T-helper 1 cell treated with Interleukin-12 subunit alpha and Interleukin-12 subunit beta and Interleukin-4 antibody, amounts not matched to agents 30 ng/mL and 1 ng/mL, for 36 hours (primary cell): ENCODE data around the gene LONP2. TPM values are rescaled to one million over a fixed set of nuclear protein-coding genes. Genes with fewer than 3 reads are reported as not detected.

Experiments used
- intact Hi-C: fragments of 100-400 bp; cut with micrococcal nuclease; formaldehyde crosslinking; loops from one replicate; pipeline ENCODE4 v1.15.1; 2024
- total RNA-seq: library from RNA; stranded (reverse); gene quantifications from 2 replicates; pipeline ENCODE4 v1.2.3, GENCODE V29; 2022

The LONP2 gene, protein sequence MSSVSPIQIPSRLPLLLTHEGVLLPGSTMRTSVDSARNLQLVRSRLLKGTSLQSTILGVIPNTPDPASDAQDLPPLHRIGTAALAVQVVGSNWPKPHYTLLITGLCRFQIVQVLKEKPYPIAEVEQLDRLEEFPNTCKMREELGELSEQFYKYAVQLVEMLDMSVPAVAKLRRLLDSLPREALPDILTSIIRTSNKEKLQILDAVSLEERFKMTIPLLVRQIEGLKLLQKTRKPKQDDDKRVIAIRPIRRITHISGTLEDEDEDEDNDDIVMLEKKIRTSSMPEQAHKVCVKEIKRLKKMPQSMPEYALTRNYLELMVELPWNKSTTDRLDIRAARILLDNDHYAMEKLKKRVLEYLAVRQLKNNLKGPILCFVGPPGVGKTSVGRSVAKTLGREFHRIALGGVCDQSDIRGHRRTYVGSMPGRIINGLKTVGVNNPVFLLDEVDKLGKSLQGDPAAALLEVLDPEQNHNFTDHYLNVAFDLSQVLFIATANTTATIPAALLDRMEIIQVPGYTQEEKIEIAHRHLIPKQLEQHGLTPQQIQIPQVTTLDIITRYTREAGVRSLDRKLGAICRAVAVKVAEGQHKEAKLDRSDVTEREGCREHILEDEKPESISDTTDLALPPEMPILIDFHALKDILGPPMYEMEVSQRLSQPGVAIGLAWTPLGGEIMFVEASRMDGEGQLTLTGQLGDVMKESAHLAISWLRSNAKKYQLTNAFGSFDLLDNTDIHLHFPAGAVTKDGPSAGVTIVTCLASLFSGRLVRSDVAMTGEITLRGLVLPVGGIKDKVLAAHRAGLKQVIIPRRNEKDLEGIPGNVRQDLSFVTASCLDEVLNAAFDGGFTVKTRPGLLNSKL
- 59.2 and 61.8 TPM in 2 replicates for total RNA-seq

- intact Hi-C loops = loop anchor here (1.0 to 10.0 kb wide), 13 partner anchors 12 to 1555 kb away; partner anchors contain the start of genes NETO2, ORC6, SIAH1 and VPS35
Observed at GRCh38 chr16:48244080-48244862, at the start of gene LONP2. Gene LONP2 (plus strand): TSS chr16:48244300. CDS start chr16:48244389, 89 bp downstream.

GRCh38 chr16:48194828-48195556 lies 49.1 kb upstream of the LONP2 start:
- intact Hi-C loops = no loop called here

GRCh38 chr16:48197294-48197693 lies 46.8 kb upstream of the LONP2 start:
- intact Hi-C loops = no loop called here

DNA sequence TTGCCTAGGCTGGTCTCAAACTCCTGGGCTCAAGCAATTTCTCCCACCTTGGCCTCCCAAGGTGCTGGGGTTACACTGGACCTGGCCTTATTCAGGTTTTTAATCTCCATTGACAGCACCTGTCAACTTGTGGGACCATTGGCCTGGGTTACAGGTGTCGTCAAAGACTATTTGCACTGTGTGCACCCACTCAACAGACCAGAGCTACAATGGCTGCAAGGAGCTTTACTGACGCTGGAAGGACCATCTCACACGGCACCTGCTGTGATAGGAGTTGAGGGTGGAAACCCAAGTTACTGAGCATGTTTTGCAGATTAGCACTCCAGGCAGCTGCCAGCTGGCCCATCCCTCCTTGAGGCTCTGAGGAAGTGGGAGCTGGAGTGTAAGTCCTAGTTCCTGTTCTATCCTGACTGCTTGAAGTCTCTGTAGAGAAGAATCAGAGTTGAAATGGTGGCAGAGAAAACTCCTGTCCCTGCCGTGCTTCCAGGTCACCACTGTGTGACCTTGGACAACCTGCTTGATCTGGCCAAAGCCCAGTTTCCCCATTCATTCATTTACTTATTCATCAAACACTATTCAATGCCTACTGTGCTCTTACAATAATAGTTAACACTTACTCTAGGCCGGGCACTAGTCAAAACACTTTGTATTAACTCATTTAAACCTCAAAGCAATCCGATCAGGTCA lies 42.4 kb upstream of the LONP2 start:
- intact Hi-C loops = loop anchor here (10.0 kb wide), 1 partner anchor 63 kb away; no protein-coding TSS in a partner anchor

GRCh38 chr16:48203974-48204824 lies 39.9 kb upstream of the LONP2 start:
- intact Hi-C loops = loop anchor here (10.0 kb wide), 1 partner anchor 61 kb away; no protein-coding TSS in a partner anchor

DNA sequence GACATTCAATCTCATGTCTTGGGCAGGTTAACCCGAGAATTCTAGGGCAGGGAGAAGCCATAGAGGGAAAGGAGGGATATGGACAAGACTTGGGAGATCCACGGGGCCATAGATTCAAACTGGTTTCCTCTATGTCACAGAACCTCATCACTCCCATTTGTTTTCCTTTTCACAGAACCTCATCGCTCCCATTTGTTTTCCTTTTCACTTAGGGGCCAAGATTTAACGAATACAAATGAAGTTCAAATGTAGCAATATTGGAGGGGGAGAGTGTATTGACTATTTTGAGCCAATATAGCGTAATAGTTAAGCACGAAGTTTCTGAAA lies 39.3 kb upstream of the LONP2 start:
- intact Hi-C loops = loop anchor here (10.0 kb wide), 1 partner anchor 60 kb away; no protein-coding TSS in a partner anchor

- intact Hi-C loops = loop anchor here (10.0 kb wide), 1 partner anchor 58 kb away; no protein-coding TSS in a partner anchor
Observed at GRCh38 chr16:48206594-48207242, 37.4 kb upstream of the LONP2 start.

GRCh38 chr16:48210747-48211146 lies 33.4 kb upstream of the LONP2 start:
- intact Hi-C loops = no loop called here

DNA sequence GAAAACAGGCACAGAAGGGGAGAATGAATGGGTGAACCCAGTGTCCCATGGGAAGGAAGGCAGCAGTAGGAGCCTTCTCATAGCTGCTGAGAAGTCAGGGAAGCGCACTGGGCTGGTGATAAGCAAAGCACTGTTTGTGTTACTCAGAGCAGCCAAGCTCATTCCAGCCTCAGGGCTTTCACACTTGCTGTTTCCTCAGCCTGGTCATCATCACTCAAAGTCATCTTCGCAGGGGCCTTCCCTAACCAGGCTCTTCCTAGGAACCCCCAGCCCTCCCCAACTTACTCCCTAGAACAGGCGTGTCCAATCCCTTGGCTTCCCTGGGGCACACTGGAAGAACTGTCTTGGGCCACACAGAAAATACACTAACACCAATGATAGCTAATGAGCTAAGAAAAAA lies 32.1 kb upstream of the LONP2 start:
- intact Hi-C loops = no loop called here

- intact Hi-C loops = no loop called here
Observed at GRCh38 chr16:48215738-48216137, 28.4 kb upstream of the LONP2 start.

GRCh38 chr16:48217708-48218107 lies 26.4 kb upstream of the LONP2 start:
- intact Hi-C loops = no loop called here

- intact Hi-C loops = no loop called here
Observed at GRCh38 chr16:48218473-48218872, 25.6 kb upstream of the LONP2 start.

GRCh38 chr16:48220891-48221290 lies 23.2 kb upstream of the LONP2 start:
- intact Hi-C loops = no loop called here

DNA sequence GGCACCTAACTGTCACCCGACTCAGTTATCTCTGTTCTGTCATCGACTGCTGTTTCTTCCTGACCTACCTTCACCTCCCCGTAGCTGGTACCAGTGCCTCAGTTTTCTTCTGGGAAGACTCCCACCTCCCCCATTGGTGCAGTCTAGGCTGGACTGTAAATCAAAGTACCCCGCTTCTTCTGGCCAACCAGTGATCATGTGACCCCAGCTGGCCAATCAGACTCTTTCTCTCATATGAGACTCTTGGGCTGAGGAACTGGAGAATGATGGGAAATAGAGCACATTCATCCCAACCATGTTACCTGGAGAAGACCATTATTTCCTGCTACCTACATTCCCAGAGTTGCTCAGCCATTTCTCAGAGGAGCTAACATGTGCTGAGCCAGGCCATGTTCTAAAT lies 20.6 kb upstream of the LONP2 start:
- intact Hi-C loops = no loop called here

DNA sequence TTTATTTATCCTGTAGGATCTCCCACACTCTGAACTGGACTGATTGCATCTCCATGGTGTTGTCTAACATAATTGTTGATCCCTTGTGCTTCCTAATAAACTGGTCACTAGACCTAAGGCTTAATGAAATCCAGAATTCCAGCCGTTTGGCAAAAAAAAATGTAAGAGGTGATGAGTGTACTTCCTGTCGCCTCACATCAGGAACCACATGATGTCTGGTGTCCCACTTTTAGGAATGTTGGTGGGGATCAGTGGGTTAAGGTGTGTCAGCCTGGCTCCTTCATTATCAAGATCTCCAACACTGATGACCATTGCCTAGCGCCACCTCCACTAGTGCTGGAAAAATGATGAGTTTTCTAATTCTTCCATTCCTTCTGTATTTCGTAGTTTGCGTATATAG lies 18.6 kb upstream of the LONP2 start:
- intact Hi-C loops = no loop called here

DNA sequence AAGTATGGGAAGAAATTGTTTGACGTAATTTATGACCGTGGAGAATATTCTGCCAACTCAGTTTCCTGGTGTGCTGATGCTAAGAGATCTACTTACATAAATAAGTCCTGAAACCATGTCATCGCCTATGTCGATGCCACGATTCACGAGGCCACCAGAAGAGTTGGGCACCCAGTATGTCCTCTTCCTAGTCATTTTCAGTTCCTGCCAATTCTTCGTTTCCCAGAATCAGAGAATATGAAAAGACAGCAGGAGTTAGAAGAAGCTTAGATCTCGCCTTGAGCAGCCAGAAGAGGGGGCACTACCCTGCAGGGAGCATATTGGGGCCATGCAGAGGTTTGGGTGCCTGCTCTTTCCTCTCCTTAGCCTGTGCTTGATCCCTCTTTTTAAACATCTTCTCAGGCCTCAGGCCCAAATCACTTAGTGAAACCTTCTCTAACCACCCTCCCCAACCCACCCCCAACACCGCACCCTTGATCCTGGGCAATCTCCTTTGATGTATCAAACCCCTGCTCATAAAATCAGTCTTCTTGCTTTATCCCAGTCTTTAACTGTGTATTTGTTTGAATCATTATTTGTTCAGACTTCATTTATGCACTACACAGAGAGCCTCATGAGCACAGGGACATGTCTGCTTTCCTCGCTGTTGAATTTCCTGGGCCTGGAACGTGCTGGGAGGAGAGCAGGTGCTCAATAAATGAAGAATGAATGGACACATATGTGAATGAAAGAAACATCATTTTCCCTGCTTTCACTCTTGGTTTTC lies 12.2 kb upstream of the LONP2 start:
- intact Hi-C loops = loop anchor here (1.0 to 5.0 kb wide), 8 partner anchors 12 to 398 kb away; partner anchors contain the start of gene LONP2

- intact Hi-C loops = loop anchor here (1.0 to 5.0 kb wide), 7 partner anchors 12 to 398 kb away; partner anchors contain the start of gene LONP2
Observed at GRCh38 chr16:48232493-48233040, 11.5 kb upstream of the LONP2 start.
